DMS153 treated with DMSO at 0.1 percent for 48 hours (cell line): ENCODE data around the gene ZNF280D.
A peak's percentile ranks its signal among the peaks of the same experiment; 100 is the strongest.
"Not testable (repeated sequence)": the region's sequence is repeated elsewhere in the genome, so short reads cannot be mapped to it uniquely, and the experiment has no call there.

ENCODE experiments used
- DNase-seq: peaks from one replicate; lab custom pipeline; 2025; ENCODE audit not compliant: unreplicated experiment; lab: John Stamatoyannopoulos, UW

ZNF280D gene

GRCh38 chr15:56733136-56734012 lies at the start of gene ZNF280D:
Gene ZNF280D (minus strand): TSS chr15:56733509. CDS start chr15:56707109, 26,400 bp downstream.
- peak; percentile 22 for DNase-seq

- DNase-seq = no peak
Observed at GRCh38 chr15:56782306-56782705, 49.0 kb upstream of the ZNF280D start.

- no peak for DNase-seq
Observed at GRCh38 chr15:56781666-56782065, 48.4 kb upstream of the ZNF280D start.

GRCh38 chr15:56780102-56780725 lies 46.9 kb upstream of the ZNF280D start:
- not testable (repeated sequence) for DNase-seq

- not testable (repeated sequence) for DNase-seq
Observed at GRCh38 chr15:56779449-56779848, 46.1 kb upstream of the ZNF280D start.

- no peak for DNase-seq
Observed at GRCh38 chr15:56778761-56779160, 45.5 kb upstream of the ZNF280D start.

GRCh38 chr15:56776839-56777238 lies 43.5 kb upstream of the ZNF280D start:
- no peak for DNase-seq

GRCh38 chr15:56775641-56776040 lies 42.3 kb upstream of the ZNF280D start:
- DNase-seq = no peak

GRCh38 chr15:56774356-56774755 lies 41.0 kb upstream of the ZNF280D start:
- DNase-seq = no peak

- peak; percentile 9 for DNase-seq
Observed at GRCh38 chr15:56772868-56773639, 39.7 kb upstream of the ZNF280D start.

- DNase-seq = no peak
Observed at GRCh38 chr15:56770173-56770572, 36.9 kb upstream of the ZNF280D start.

- DNase-seq = no peak
Observed at GRCh38 chr15:56767315-56767714, 34.0 kb upstream of the ZNF280D start.

GRCh38 chr15:56765251-56765650 lies 31.9 kb upstream of the ZNF280D start:
- no peak for DNase-seq

- DNase-seq = no peak
Observed at GRCh38 chr15:56763141-56763895, 30.0 kb upstream of the ZNF280D start.

GRCh38 chr15:56760186-56760585 lies 26.9 kb upstream of the ZNF280D start:
- DNase-seq = no peak

GRCh38 chr15:56759450-56759845 lies 26.1 kb upstream of the ZNF280D start:
- DNase-seq = no peak

- no peak for DNase-seq
Observed at GRCh38 chr15:56758770-56759449, 25.6 kb upstream of the ZNF280D start.

GRCh38 chr15:56757875-56758274 lies 24.6 kb upstream of the ZNF280D start:
- no peak for DNase-seq

GRCh38 chr15:56754772-56755370 lies 21.6 kb upstream of the ZNF280D start:
- DNase-seq = no peak

GRCh38 chr15:56752986-56753385 lies 19.7 kb upstream of the ZNF280D start:
- DNase-seq = no peak
